ENCODE results near the gene LRRC25.

LRRC25 gene

GRCh38 chr19:18435842-18436670, 38.6 kb upstream of the LRRC25 start:
- no peak for DNase-seq

GRCh38 chr19:18435178-18435841, 37.9 kb upstream of the LRRC25 start:
- DNase-seq = no peak

- no peak for DNase-seq
Measured at GRCh38 chr19:18434411-18435175, 37.2 kb upstream of the LRRC25 start.

- DNase-seq = no peak
Measured at GRCh38 chr19:18433735-18434398, 36.4 kb upstream of the LRRC25 start.

GRCh38 chr19:18433015-18433691, 35.7 kb upstream of the LRRC25 start:
- DNase-seq = no peak

- DNase-seq = no peak
Measured at GRCh38 chr19:18432275-18433014, 35.0 kb upstream of the LRRC25 start.

GRCh38 chr19:18431351-18432197, 34.2 kb upstream of the LRRC25 start:
- no peak for DNase-seq

- no peak for DNase-seq
Measured at GRCh38 chr19:18430417-18431144, 33.2 kb upstream of the LRRC25 start.

GRCh38 chr19:18429717-18430416, 32.4 kb upstream of the LRRC25 start:
- no peak for DNase-seq

GRCh38 chr19:18428787-18429674, 31.6 kb upstream of the LRRC25 start:
- peak; percentile 71 for DNase-seq

- no peak for DNase-seq
Measured at GRCh38 chr19:18428173-18428786, 30.9 kb upstream of the LRRC25 start.

GRCh38 chr19:18427743-18428113, 30.3 kb upstream of the LRRC25 start:
- no peak for DNase-seq

- DNase-seq = no peak
Measured at GRCh38 chr19:18427080-18427742, 29.8 kb upstream of the LRRC25 start.

GRCh38 chr19:18426416-18426767, 29.0 kb upstream of the LRRC25 start:
- no peak for DNase-seq

- peak; percentile 68 for DNase-seq
Measured at GRCh38 chr19:18425515-18426415, 28.3 kb upstream of the LRRC25 start.

GRCh38 chr19:18424890-18425514, 27.6 kb upstream of the LRRC25 start:
- no peak for DNase-seq

All from HCEC 1CT (cell line).